Stimulated activated naive B cell treated with anti-CD40 and anti-IgM and Interleukin-4, amounts not matched to agents 10 μg/mL and 1 μg/mL and 100 μg/mL, for 72 hours (primary cell): ENCODE measurements around the gene CD72.
A peak's percentile ranks its signal among the peaks of the same experiment; 100 is the strongest.
"Not testable (repeated sequence)": the region's sequence is repeated elsewhere in the genome, so short reads cannot be mapped to it uniquely, and the experiment has no call there.

ENCODE experiments used
- ATAC-seq, 2 donors: fragments of 150-1000 bp; cut with Tn5 transposase; replicated peaks; 2 replicates each; pipeline ENCODE4 v1.10.0; 2021; ENCODE audit warnings: moderate library complexity in 1 of 2
- DNase-seq: peaks from one replicate; pipeline ENCODE4 v3.0.0; 2021
- H3K27ac Mint-ChIP-seq: one replicate; pipeline ENCODE4 v1.8.0; 2022; ENCODE audit warnings: mild to moderate bottlenecking, mixed read lengths
- H3K27me3 Mint-ChIP-seq, 2 donors: one replicate each; pipeline ENCODE4 v1.8.0; 2022; ENCODE audit warnings: mixed read lengths in 2 of 2
- H3K36me3 Mint-ChIP-seq, 2 donors: one replicate each; pipeline ENCODE4 v1.8.0; 2022; ENCODE audit warnings: mixed read lengths in 2 of 2, mild to moderate bottlenecking in 1 of 2
- H3K4me1 Mint-ChIP-seq, 2 donors: one replicate each; pipeline ENCODE4 v1.8.0; 2022; ENCODE audit warnings: mixed read lengths in 2 of 2, mild to moderate bottlenecking in 1 of 2
- H3K4me3 Mint-ChIP-seq, 2 donors: one replicate each; pipeline ENCODE4 v1.8.0; 2022; ENCODE audit warnings: mild to moderate bottlenecking in 2 of 2, mixed read lengths in 2 of 2, moderate library complexity in 1 of 2
- H3K9me3 Mint-ChIP-seq, 2 donors: one replicate each; pipeline ENCODE4 v1.8.0; 2022; ENCODE audit warnings: mixed read lengths in 2 of 2, mild to moderate bottlenecking in 1 of 2

CD72 gene

DNA sequence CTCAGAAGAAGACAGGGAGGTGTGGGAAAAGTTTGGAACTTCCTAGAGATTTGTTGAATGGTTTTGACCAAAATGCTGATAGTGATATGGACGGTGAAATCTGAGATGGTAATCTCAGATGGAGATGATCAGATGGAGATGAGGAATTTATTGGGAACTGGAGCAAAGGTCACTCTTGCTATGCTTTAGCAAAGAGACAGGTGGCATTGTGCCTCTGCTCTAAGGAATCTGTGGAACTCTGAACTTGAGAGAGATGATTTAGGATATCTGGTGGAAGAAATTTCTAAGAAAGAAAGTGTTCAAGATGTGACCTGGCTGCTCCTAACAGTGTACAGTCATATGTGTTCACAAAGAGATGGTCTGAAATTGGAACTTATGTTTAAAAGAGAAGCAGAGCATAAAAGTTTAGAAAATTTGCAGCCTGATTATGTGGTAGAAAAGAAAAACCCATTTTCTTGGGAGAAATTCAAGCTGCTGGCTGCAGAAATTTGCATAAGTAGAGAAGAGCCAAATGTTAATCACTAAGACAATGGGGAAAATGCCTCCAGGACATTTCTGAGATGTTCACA lies 38.5 kb downstream of the CD72 start:
- H3K36me3 Mint-ChIP-seq: peaks cover 22 to 44% of the 10 kb centered on the region in 2 donors
- not testable (repeated sequence) for ATAC-seq, H3K4me1 Mint-ChIP-seq, DNase-seq, H3K27me3 Mint-ChIP-seq
- peaks cover 14% of the 10 kb centered on the region in 2 donors for H3K9me3 Mint-ChIP-seq
- H3K4me3 Mint-ChIP-seq: peak overlapping the region in 1 of 2 donors; percentile 49
- peak overlapping the region; percentile 68 for H3K27ac Mint-ChIP-seq

DNA sequence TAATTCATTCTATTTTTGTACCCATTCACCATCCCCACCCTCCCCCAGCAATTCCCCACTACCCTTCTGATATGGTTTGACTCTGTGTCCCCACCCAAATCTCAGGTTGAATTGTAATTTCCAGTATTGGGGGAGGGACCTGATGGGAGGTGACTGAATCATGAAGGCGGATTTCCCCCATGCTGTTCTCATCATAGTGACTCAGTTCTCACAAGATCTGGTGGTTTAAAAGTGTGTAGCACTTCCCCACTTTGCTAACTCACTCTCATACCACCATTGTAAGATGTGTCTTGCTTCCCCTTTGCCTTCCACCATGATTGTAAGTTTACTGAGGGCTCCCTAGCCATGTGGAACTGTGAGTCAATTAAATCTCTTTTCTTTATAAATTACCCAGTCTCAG lies 39.1 kb downstream of the CD72 start:
- Mint-ChIP-seq H3K36me3 (peaks cover 22 to 44% of the 10 kb centered on the region in 2 donors), H3K27ac (peak overlapping the region; percentile 68), H3K27me3 (no peaks in the 10 kb centered on the region), H3K4me1 (peaks cover 4 to 9% of the 10 kb centered on the region in 2 donors), H3K4me3 (no peak overlapping the region), H3K9me3 (peaks cover 14% of the 10 kb centered on the region in 2 donors)
- ATAC-seq (peak; percentile 94 to 98), DNase-seq (peak; percentile 36)

DNA sequence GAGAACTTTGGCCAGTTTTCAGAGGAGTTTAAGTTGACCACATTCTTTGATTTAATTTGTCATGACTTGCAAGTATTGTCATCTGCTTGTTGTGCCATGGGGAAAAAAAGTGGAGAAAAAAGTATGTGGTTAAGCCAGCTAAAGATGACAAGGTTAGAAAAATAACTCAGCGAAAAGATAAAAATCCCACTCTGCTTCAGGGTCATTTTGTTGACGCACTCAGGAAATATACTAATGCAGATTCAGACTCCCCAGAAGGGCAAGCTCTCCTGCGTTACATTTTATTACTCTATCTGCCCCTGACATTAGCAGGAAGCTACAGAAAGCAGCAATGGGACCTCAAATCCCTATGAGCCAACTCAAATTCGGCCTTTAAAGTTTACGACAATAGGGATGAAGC lies 40.7 kb downstream of the CD72 start:
- no peaks in the 10 kb centered on the region for H3K27me3 Mint-ChIP-seq
- H3K27ac Mint-ChIP-seq: no peak overlapping the region
- peaks cover 4 to 9% of the 10 kb centered on the region in 2 donors for H3K4me1 Mint-ChIP-seq
- DNase-seq: no peak
- H3K4me3 Mint-ChIP-seq: no peak overlapping the region
- peaks cover 21 to 41% of the 10 kb centered on the region in 2 donors for H3K36me3 Mint-ChIP-seq
- no peak for ATAC-seq
- H3K9me3 Mint-ChIP-seq: peaks cover 13 to 14% of the 10 kb centered on the region in 2 donors

DNA sequence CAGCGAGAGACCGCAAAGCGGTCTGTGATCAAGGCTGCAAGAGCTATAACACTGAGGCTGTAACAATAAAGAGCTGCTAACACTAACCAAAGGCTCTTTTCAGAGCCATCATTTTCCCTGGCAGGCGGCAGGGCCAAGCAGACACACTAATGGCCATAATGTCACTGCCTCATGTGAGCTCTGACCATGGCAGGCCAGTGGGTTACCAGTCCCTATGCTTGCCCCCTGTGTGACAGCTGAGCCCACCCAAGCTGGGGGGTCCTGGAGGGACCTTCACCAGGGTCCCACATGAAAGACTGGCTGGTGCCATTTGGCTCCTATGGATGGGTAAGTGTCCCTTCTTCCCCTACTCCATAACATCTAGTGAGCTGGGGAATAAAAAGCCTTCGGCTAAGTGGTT lies 42.7 kb downstream of the CD72 start:
- no peak overlapping the region for H3K4me3 Mint-ChIP-seq
- H3K9me3 Mint-ChIP-seq: peaks cover 8 to 9% of the 10 kb centered on the region in 2 donors
- H3K27ac Mint-ChIP-seq: no peak overlapping the region
- no peak for ATAC-seq
- no peak for DNase-seq
- H3K36me3 Mint-ChIP-seq: peaks cover 9 to 23% of the 10 kb centered on the region in 2 donors
- H3K27me3 Mint-ChIP-seq: no peaks in the 10 kb centered on the region
- peaks cover 8 to 14% of the 10 kb centered on the region in 2 donors for H3K4me1 Mint-ChIP-seq

DNA sequence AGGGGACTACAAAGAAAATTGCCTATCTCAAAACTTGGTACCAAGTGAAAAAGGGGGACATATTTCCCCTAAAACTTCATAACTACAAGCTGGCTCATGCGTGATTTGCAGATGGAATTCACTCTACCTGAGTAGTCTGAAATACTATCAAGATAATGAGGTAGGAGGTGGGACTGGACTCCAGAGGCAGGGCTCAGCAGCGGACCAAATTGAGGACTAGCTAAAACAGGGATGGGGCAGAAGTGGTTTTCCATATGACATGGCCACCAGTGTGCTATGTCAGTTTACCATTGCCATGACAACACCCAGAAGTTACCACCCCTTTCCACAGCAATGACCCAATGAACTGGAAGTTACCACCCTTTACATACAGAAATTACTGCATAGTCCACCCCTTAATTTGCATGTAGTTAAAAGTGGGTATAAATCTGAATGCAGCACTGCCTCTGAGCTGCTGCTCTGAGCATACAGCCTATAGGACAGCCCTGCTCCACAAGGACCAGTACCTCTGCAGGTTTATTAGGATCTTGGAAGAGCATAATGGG lies 43.6 kb downstream of the CD72 start:
- Mint-ChIP-seq H3K27ac (peak overlapping the region; percentile 71), H3K36me3 (peaks cover 6 to 15% of the 10 kb centered on the region in 2 donors), H3K4me3 (no peak overlapping the region), H3K9me3 (peaks cover 4% of the 10 kb centered on the region in 2 donors), H3K4me1 (peaks cover 14 to 16% of the 10 kb centered on the region in 2 donors), H3K27me3 (no peaks in the 10 kb centered on the region)
- DNase-seq (no peak), ATAC-seq (no peak)

DNA sequence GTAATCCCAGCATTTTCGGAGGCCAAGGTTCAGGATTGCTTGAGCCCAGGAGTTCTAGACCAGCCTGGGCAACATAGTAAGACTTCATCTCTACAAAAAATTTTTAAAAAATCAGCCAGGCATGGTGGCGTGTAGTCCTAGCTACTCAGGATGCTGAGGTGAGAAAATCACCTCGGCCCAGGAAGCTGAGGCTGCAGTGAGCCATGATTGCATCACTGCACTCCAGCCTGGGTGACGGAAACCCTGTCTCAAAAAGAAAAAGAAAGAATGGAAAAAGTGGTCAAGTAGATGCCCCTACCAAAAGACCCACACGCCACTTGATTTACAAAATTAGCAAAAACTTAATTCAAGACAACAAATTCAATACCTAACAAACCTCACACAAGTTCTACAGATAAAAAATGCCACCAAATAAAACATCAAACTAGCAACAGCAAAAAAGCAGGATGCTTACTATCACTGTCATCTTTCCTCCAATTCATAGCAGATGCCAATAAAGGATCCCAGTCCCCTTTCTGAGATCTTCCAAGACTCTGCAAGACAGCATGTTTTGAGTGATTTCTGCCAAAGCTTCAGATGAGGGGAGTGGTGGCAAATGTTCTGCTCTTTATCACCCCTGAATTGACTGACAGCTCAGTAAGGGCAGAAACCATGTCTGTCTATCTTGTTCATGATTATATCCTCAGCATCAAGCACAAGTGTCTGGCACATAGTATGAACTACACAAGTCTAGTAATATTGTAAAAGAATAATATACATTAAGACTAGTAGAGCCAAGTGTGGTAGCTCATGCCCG lies 47.3 kb downstream of the CD72 start:
- DNase-seq (peak; percentile 13), ATAC-seq (peak; percentile 84 to 90)
- Mint-ChIP-seq H3K9me3 (no peaks in the 10 kb centered on the region), H3K4me3 (no peak overlapping the region), H3K27ac (peak overlapping the region; percentile 82), H3K4me1 (peaks cover 16 to 20% of the 10 kb centered on the region in 2 donors), H3K36me3 (no peaks in the 10 kb centered on the region), H3K27me3 (no peaks in the 10 kb centered on the region)

DNA sequence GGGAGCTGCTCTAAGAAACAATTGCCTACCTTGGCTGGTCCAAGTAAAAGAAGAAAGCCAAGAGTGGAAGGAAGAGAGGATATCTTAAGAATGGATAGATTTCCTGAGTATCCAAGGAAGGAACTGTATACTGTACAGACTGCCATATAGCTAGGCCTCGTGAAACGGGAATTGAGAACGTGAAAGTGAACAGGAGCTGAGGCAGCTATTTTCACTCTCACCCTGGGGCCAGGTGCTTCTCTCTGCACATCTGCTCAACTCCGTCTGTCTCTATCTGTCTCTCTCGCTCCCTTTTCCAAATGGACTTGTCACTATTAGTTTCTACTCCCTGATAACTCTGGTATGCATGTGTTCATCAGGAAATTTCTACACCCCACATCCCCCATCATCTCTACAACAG lies 49.0 kb downstream of the CD72 start:
- Mint-ChIP-seq H3K27me3 (no peaks in the 10 kb centered on the region), H3K9me3 (no peaks in the 10 kb centered on the region), H3K36me3 (peaks cover 0 to 1% of the 10 kb centered on the region in 2 donors), H3K4me1 (peaks cover 14 to 21% of the 10 kb centered on the region in 2 donors), H3K4me3 (no peak overlapping the region), H3K27ac (no peak overlapping the region)
- DNase-seq: no peak
- ATAC-seq: no peak

DNA sequence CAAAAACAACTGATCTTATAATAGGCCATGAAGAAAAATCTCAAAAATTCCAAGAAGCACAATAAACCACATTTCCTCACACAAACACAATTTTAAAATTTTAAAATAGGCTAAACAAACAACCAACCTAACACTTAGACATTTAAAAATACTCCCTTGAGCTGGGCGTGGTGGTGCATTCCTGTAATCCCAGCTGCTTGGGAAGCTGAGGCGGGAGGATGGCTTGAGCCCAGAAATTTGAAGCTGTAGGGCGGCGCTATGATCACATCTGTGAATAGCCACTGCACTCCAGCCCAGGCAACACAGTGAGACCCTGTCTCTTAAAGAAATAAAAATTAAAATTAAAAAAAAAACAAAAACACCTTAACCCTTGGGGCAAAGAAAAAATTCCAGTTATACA lies 50.0 kb downstream of the CD72 start:
- ATAC-seq: no peak

DNA sequence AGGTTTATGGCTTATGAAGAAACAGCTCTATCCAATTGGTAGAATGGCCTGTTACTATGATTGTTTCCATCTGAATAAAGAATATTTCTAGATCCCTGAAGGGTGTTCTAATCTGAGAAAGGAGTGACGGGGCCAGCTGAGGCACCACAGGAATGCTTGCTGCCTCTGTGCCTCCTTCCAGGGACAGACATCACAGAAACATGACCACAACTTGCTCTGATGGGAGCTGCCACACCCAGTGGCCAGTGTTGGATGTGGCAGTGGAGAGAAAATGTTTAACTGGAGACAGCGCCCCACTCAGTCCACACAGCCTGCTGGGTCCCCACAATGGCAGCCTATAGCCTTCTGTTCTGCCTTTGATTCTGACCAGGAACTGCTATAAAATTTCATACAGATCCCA lies 51.8 kb downstream of the CD72 start:
- H3K27ac Mint-ChIP-seq: no peak overlapping the region
- ATAC-seq (no peak), DNase-seq (no peak)
- no peaks in the 10 kb centered on the region for H3K9me3 Mint-ChIP-seq
- H3K4me3 Mint-ChIP-seq: no peak overlapping the region
- H3K36me3 Mint-ChIP-seq: peaks cover 1 to 7% of the 10 kb centered on the region in 2 donors
- peaks cover 18 to 28% of the 10 kb centered on the region in 2 donors for H3K4me1 Mint-ChIP-seq
- peaks cover 0 to 5% of the 10 kb centered on the region in 2 donors for H3K27me3 Mint-ChIP-seq

More for the DNA sequence above, 50.0 kb downstream of the CD72 start:
- Mint-ChIP-seq H3K36me3 (peaks cover 1 to 4% of the 10 kb centered on the region in 2 donors), H3K4me1 (peaks cover 18 to 28% of the 10 kb centered on the region in 2 donors), H3K9me3 (no peaks in the 10 kb centered on the region), H3K27me3 (peaks cover 0 to 5% of the 10 kb centered on the region in 2 donors), H3K4me3 (no peak overlapping the region), H3K27ac (no peak overlapping the region)
- no peak for DNase-seq

DNA sequence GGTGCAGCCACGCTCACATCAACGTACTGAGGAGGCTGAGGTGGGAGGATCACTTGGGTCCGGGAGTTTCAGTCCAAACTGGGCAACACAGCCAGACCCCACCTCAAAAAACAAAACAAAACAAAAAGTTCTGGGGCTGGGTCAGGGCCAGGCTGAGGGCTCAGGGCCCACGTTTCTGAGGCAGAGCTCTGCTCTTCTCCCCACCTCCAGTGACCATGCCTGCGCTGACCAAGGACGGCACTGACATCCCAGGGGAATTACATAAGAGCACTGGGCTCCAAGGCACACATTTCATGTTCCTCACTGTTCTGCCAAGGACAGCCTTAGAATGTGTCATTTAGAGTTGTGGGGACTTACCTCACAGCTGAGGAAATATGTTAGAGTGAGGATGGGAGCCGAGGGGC lies 53.6 kb downstream of the CD72 start:
- Mint-ChIP-seq H3K9me3 (no peaks in the 10 kb centered on the region), H3K27ac (no peak overlapping the region), H3K36me3 (peaks cover 1 to 7% of the 10 kb centered on the region in 2 donors), H3K4me1 (peaks cover 9 to 18% of the 10 kb centered on the region in 2 donors), H3K4me3 (no peak overlapping the region), H3K27me3 (peaks cover 0 to 5% of the 10 kb centered on the region in 2 donors)
- no peak for ATAC-seq
- DNase-seq: no peak

DNA sequence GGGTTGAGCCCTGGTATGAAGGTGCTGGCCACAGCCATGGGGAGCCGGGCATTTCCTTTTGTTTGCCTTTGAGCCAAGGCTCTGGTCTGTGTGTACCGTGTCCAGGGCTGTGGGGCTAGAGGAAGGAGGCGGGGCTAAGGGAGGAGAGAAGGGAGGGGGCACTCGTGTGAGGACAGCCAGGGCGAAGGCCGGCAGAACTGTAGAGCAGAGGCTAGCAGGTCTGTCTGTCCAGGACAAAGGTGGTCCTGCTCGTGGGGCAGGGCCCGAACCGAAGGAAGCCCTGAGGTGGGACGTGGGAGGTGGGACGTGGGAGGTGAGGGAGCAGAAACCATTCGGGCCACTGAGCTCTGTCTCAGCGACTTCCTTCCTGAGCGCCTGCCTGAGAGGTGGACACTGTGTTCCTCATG lies 54.4 kb downstream of the CD72 start:
- Mint-ChIP-seq H3K4me3 (no peak overlapping the region), H3K36me3 (peaks cover 2 to 7% of the 10 kb centered on the region in 2 donors), H3K27ac (no peak overlapping the region), H3K4me1 (peaks cover 9 to 18% of the 10 kb centered on the region in 2 donors), H3K9me3 (no peaks in the 10 kb centered on the region), H3K27me3 (peaks cover 0 to 5% of the 10 kb centered on the region in 2 donors)
- DNase-seq: no peak
- no peak for ATAC-seq

DNA sequence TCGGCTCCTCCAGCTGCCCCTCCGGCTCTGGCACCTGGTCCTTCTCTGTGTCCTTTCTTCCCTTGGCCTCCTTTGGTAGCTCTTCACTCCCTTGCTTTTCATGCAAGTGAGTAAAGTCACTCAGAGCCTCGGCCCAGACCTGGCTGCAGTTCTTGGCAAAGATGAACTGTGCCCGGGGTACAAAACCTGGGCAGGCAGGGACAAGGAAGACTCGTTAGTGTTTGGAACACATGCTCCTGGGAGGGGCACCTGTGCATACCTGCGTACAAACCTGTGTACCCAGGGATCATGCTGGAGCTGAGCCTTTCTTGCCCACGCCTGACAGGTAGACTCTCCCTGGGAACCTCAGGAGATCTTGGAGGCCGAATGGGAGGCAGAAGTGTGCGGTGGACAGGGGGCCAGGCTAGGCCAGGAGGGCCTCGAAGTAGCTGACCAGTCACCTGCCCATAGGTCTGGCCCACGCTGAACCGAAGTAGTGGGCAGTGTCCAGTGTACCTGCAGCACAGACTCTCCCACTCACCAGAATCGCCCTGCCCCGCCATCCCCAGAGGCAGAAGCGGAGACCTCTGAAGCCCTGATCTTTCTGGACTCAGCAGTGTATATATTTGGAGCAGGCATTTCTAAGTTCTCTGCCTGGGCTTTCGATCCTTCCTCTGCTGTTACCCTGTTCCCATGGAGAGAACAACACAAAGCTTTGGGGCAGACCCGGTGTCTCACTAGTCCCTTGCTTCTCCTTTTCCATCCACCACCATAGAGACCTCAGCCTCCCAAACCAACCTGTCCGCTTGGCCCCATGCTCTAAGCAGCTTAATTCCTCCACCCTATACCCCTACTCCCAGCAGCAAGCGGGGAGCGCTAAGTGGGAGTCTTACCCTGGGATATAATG lies 55.1 kb downstream of the CD72 start:
- H3K4me1 Mint-ChIP-seq: peaks cover 9 to 19% of the 10 kb centered on the region in 2 donors
- no peak overlapping the region for H3K27ac Mint-ChIP-seq
- H3K36me3 Mint-ChIP-seq: peaks cover 2 to 7% of the 10 kb centered on the region in 2 donors
- no peaks in the 10 kb centered on the region for H3K9me3 Mint-ChIP-seq
- DNase-seq (no peak), ATAC-seq (no peak)
- H3K4me3 Mint-ChIP-seq: no peak overlapping the region
- H3K27me3 Mint-ChIP-seq: peaks cover 0 to 5% of the 10 kb centered on the region in 2 donors

DNA sequence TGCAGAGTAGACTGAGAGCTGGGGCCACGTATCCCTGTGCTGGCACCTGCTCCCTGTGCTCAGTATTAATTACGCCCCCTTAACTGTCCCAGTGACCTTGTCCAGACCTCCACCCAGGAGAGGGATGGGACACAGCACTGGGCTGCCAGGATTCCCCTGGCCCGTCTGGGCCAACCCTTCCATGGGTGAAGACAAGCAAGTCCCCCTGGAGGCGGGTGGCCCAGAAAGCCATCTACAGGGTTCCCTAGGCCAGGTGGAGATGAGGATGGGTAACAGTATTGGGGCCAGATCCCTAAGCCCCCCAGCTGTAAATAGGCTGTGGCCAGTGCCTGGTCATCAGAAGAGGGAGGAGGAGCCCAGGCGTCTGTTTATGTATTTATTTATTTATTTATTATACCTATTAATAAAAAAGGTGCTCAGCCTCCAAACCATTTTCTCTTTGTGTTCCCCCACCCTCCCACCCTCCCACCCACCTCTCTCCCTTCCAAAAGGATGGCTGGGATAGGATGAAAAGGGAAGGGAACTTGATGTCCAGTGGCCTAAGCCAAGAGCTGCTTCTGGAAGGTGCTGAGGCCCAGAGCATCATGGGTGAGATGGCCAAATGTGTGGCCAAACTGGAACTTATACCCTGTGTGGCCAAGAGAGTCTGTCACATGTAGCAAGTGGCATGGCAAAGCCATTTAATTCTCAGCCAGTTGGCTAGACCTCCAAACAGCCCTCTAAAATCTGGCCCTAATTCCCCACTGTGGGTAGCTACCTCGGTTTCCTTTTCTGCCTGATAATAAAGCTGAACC lies 56.5 kb downstream of the CD72 start:
- H3K27ac Mint-ChIP-seq: no peak overlapping the region
- H3K9me3 Mint-ChIP-seq: no peaks in the 10 kb centered on the region
- ATAC-seq (no peak), DNase-seq (no peak)
- peaks cover 0 to 5% of the 10 kb centered on the region in 2 donors for H3K27me3 Mint-ChIP-seq
- peaks cover 2 to 7% of the 10 kb centered on the region in 2 donors for H3K36me3 Mint-ChIP-seq
- H3K4me3 Mint-ChIP-seq: no peak overlapping the region
- H3K4me1 Mint-ChIP-seq: peaks cover 12 to 19% of the 10 kb centered on the region in 2 donors
